ENCODE measurements around the gene MIXL1.

Gene MIXL1

GRCh38 chr1:226186124-226187018 is 37.1 kb upstream of the MIXL1 start, which contains the start of gene ACBD3:
TSS of gene ACBD3 (minus strand) at chr1:226186741. CDS start at chr1:226186675, 66 bp downstream.
- TF ChIP-seq CTCF (IDR thresholded peaks at IDR 0.05), result no peak
- peaks cover 26% of the 10 kb centered on the region for H3K79me2 ChIP-seq
- H3K27me3 ChIP-seq (ENCODE audit: control insufficient read depth, insufficient read depth, low read length), result no peaks in the 10 kb centered on the region
- H3K4me1 ChIP-seq, result peaks cover 2% of the 10 kb centered on the region
- H3K4me3 ChIP-seq (ENCODE audit: low read depth, low read length), result peak within 1 kb of the TSS; percentile 93
- H3K4me2 ChIP-seq (ENCODE audit: low read length), result peak within 1 kb of the TSS; percentile 95
- no peaks in the 10 kb centered on the region for H3K9me3 ChIP-seq (ENCODE audit: control insufficient read depth, low read length)
- peak within 1 kb of the TSS; percentile 91 for H3K27ac ChIP-seq
- H3K36me3 ChIP-seq (ENCODE audit: control insufficient read depth, insufficient read depth, low read length), result no peaks in the 10 kb centered on the region
- H2AFZ ChIP-seq, result peak within 1 kb of the TSS; percentile 99
- H3K9ac ChIP-seq, result peak within 1 kb of the TSS; percentile 72

GRCh38 chr1:226187019-226187322 is 36.5 kb upstream of the MIXL1 start:
- Histone ChIP-seq H3K4me3 (ENCODE audit: low read depth, low read length) (peak overlapping the region; percentile 93), H3K9me3 (ENCODE audit: control insufficient read depth, low read length) (no peaks in the 10 kb centered on the region), H3K4me1 (peaks cover 2% of the 10 kb centered on the region), H3K79me2 (peaks cover 23% of the 10 kb centered on the region), H3K36me3 (ENCODE audit: control insufficient read depth, insufficient read depth, low read length) (no peaks in the 10 kb centered on the region), H3K27ac (peak overlapping the region; percentile 91), H3K4me2 (ENCODE audit: low read length) (peak overlapping the region; percentile 95), H3K27me3 (ENCODE audit: control insufficient read depth, insufficient read depth, low read length) (no peaks in the 10 kb centered on the region), H2AFZ (peak overlapping the region; percentile 99), H3K9ac (peak overlapping the region; percentile 72)
- TF ChIP-seq CTCF (IDR thresholded peaks at IDR 0.05), result no peak

GRCh38 chr1:226187380-226187779 is 36.1 kb upstream of the MIXL1 start:
- Histone ChIP-seq H3K4me1 (peaks cover 2% of the 10 kb centered on the region), H3K4me3 (ENCODE audit: low read depth, low read length) (peak overlapping the region; percentile 93), H2AFZ (peak overlapping the region; percentile 99), H3K4me2 (ENCODE audit: low read length) (peak overlapping the region; percentile 95), H3K79me2 (peaks cover 20% of the 10 kb centered on the region), H3K36me3 (ENCODE audit: control insufficient read depth, insufficient read depth, low read length) (no peaks in the 10 kb centered on the region), H3K27ac (peak overlapping the region; percentile 91), H3K9ac (no peak overlapping the region), H3K9me3 (ENCODE audit: control insufficient read depth, low read length) (no peaks in the 10 kb centered on the region), H3K27me3 (ENCODE audit: control insufficient read depth, insufficient read depth, low read length) (no peaks in the 10 kb centered on the region)
- TF ChIP-seq CTCF (IDR thresholded peaks at IDR 0.05), result no peak

GRCh38 chr1:226195144-226195543 is 28.3 kb upstream of the MIXL1 start:
- Histone ChIP-seq H2AFZ (no peak overlapping the region), H3K4me2 (ENCODE audit: low read length) (no peak overlapping the region), H3K27me3 (ENCODE audit: control insufficient read depth, insufficient read depth, low read length) (no peaks in the 10 kb centered on the region), H3K36me3 (ENCODE audit: control insufficient read depth, insufficient read depth, low read length) (no peaks in the 10 kb centered on the region), H3K4me3 (ENCODE audit: low read depth, low read length) (no peak overlapping the region), H3K9me3 (ENCODE audit: control insufficient read depth, low read length) (no peaks in the 10 kb centered on the region), H3K4me1 (no peaks in the 10 kb centered on the region), H3K27ac (no peak overlapping the region), H3K79me2 (no peaks in the 10 kb centered on the region), H3K9ac (no peak overlapping the region)
- TF ChIP-seq CTCF (IDR thresholded peaks at IDR 0.05), result no peak

GRCh38 chr1:226199971-226200370 is 23.5 kb upstream of the MIXL1 start:
- Histone ChIP-seq H3K9me3 (ENCODE audit: control insufficient read depth, low read length) (no peaks in the 10 kb centered on the region), H3K4me3 (ENCODE audit: low read depth, low read length) (no peak overlapping the region), H3K36me3 (ENCODE audit: control insufficient read depth, insufficient read depth, low read length) (no peaks in the 10 kb centered on the region), H3K79me2 (no peaks in the 10 kb centered on the region), H3K27me3 (ENCODE audit: control insufficient read depth, insufficient read depth, low read length) (no peaks in the 10 kb centered on the region), H2AFZ (no peak overlapping the region), H3K9ac (no peak overlapping the region), H3K4me1 (no peaks in the 10 kb centered on the region), H3K4me2 (ENCODE audit: low read length) (no peak overlapping the region), H3K27ac (no peak overlapping the region)
- no peak for TF ChIP-seq CTCF (IDR thresholded peaks at IDR 0.05)

All from parathyroid adenoma (tissue), 2 donors.